Fibroblast of lung (primary cell): ENCODE measurements around the gene NR1I3. TPM values are rescaled to one million over a fixed set of nuclear protein-coding genes. Genes with fewer than 3 reads are reported as not detected.

ENCODE experiments used
- DNase-seq, 2 donors: peaks; one replicate each; pipeline versions ENCODE4 v3.0.0 to v3.0.0-alpha.2; 2010; ENCODE audit warnings: low read depth in 2 of 2
- H2AFZ ChIP-seq: 2 replicates; pipeline ENCODE4 v1.5.1; 2012; ENCODE audit warnings: low read length, control low read depth, inconsistent platforms
- H3K27ac ChIP-seq: 2 replicates; pipeline ENCODE4 v1.5.1; 2011; ENCODE audit warnings: low read length, control low read depth; ENCODE audit not compliant: insufficient read depth
- H3K27me3 ChIP-seq: 2 replicates; pipeline ENCODE4 v1.5.1; 2011; ENCODE audit warnings: mild to moderate bottlenecking, low read length; ENCODE audit not compliant: control insufficient read depth, insufficient read depth
- H3K36me3 ChIP-seq: 2 replicates; pipeline ENCODE4 v1.5.1; 2011; ENCODE audit warnings: low read length; ENCODE audit not compliant: control insufficient read depth, insufficient read depth
- H3K4me1 ChIP-seq: 2 replicates; pipeline ENCODE4 v1.5.1; 2011; ENCODE audit warnings: low read length; ENCODE audit not compliant: control insufficient read depth, insufficient read depth; ENCODE audit errors: extremely low read depth
- H3K4me2 ChIP-seq: 2 replicates; pipeline ENCODE4 v1.5.1; 2011; ENCODE audit warnings: low read length, control low read depth; ENCODE audit not compliant: insufficient read depth; ENCODE audit errors: extremely low read depth
- H3K4me3 ChIP-seq, 4 experiments: fragments of 200-600 bp in 1 of 4; sonication (generic) in 1 of 4; replicated peaks in 1 of 4; 2 replicates each; pipeline ENCODE4 v1.5.1; 2011 to 2016; ENCODE audit warnings: low read length in 4 of 4, low read depth in 3 of 4, mild to moderate bottlenecking in 3 of 4, control low read depth in 2 of 4, inconsistent platforms in 1 of 4, mixed read lengths in 1 of 4; ENCODE audit not compliant: insufficient read depth in 1 of 4; ENCODE audit errors: control extremely low read depth in 1 of 4
- H3K79me2 ChIP-seq: 2 replicates; pipeline ENCODE4 v1.5.1; 2012; ENCODE audit warnings: mild to moderate bottlenecking, low read length, inconsistent platforms; ENCODE audit not compliant: control insufficient read depth, insufficient read depth
- H3K9ac ChIP-seq: 2 replicates; pipeline ENCODE4 v1.5.1; 2011; ENCODE audit warnings: mild to moderate bottlenecking, low read length, control low read depth; ENCODE audit not compliant: insufficient read depth
- H3K9me3 ChIP-seq: 2 replicates; pipeline ENCODE4 v1.5.1; 2012; ENCODE audit warnings: low read depth, low read length; ENCODE audit not compliant: control insufficient read depth, insufficient read depth
- H4K20me1 ChIP-seq: 2 replicates; pipeline ENCODE4 v1.5.1; 2011; ENCODE audit warnings: low read length; ENCODE audit not compliant: control insufficient read depth, insufficient read depth; ENCODE audit errors: extremely low read depth
- CTCF ChIP-seq, 2 donors: IDR thresholded peaks in 1 of 2; conservative IDR thresholded peaks in 1 of 2; 1 replicate in 1 of 2; 2 replicates in 1 of 2; pipeline ENCODE4 v1.5.1; 2011 to 2012; ENCODE audit warnings: low read length in 2 of 2, control low read depth in 1 of 2, inconsistent platforms in 1 of 2, low read depth in 1 of 2, mild to moderate bottlenecking in 1 of 2
- EZH2 ChIP-seq: IDR thresholded peaks from 2 replicates; pipeline ENCODE4 v1.5.1; 2012; ENCODE audit warnings: low read length, control low read depth, mild to moderate bottlenecking; ENCODE audit errors: missing control alignments
- polyA plus RNA-seq, 2 donors: library from polyadenylated mRNA; depleted of rRNA in 1 of 2; stranded (reverse) in 1 of 2; unstranded in 1 of 2; fragments of >200 nt; gene quantifications; 2 replicates each; pipeline ENCODE4 v1.2.1, GENCODE V29; 2011 to 2012; ENCODE audit warnings: missing spikeins in 1 of 2
- total RNA-seq: library from RNA; depleted of rRNA; stranded (reverse); fragments of >200 nt; gene quantifications from 2 replicates; pipeline ENCODE4 v1.2.1, GENCODE V29; 2014

NR1I3 gene
- total and polyA plus RNA-seq, 2 donors (not counting 1 experiment from before 2014, with no cell fraction given), result not detected

- peaks cover 8% of the 10 kb centered on the region for H3K36me3 ChIP-seq
- peaks cover 14% of the 10 kb centered on the region for H3K4me1 ChIP-seq
- no peak for DNase-seq
- H3K27ac ChIP-seq, result no peak overlapping the region
- no peak overlapping the region for H2AFZ ChIP-seq
- H3K9ac ChIP-seq, result no peak overlapping the region
- H4K20me1 ChIP-seq, result no peaks in the 10 kb centered on the region
- H3K9me3 ChIP-seq, result no peaks in the 10 kb centered on the region
- no peak overlapping the region for H3K4me3 ChIP-seq
- TF ChIP-seq CTCF (conservative IDR thresholded peaks at IDR 0.05 in 1 of 2, IDR thresholded peaks at IDR 0.05 in 1 of 2; ENCODE audit: low read depth in 1 of 2, low read length in 2 of 2) (no peak), EZH2 (no peak)
- no peaks in the 10 kb centered on the region for H3K27me3 ChIP-seq
- no peaks in the 10 kb centered on the region for H3K79me2 ChIP-seq
- no peak overlapping the region for H3K4me2 ChIP-seq
Observed at GRCh38 chr1:161218301-161219077, 19.5 kb downstream of the NR1I3 start.

DNA sequence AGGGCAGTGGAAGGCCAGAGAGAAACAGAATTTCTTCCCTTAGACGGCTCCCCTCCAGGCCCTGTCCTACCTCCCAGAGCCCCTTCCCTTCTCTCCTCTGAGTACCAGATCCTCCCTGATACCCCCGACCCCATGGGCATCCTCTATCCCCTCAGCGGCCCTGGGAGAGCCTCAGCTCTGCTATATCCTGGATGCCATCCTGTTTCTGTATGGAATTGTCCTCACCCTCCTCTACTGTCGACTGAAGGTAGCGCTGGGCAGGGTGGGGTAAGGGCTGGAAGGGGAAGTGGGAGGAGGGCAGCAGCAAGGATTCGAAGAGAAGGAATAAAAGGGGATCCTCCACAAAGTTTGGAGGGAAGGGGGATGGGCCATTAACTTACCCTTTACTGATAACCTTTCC lies 20.2 kb downstream of the NR1I3 start:
- Histone ChIP-seq H3K9ac (no peak overlapping the region), H3K9me3 (no peaks in the 10 kb centered on the region), H3K79me2 (no peaks in the 10 kb centered on the region), H3K4me2 (no peak overlapping the region), H3K27me3 (no peaks in the 10 kb centered on the region), H2AFZ (no peak overlapping the region), H3K36me3 (peaks cover 8% of the 10 kb centered on the region), H3K27ac (peak overlapping the region; percentile 90), H3K4me1 (peaks cover 14% of the 10 kb centered on the region), H4K20me1 (no peaks in the 10 kb centered on the region), H3K4me3 (no peak overlapping the region)
- DNase-seq, result no peak
- TF ChIP-seq EZH2, result no peak
- no peak for TF ChIP-seq CTCF (conservative IDR thresholded peaks at IDR 0.05 in 1 of 2, IDR thresholded peaks at IDR 0.05 in 1 of 2; ENCODE audit: low read depth in 1 of 2, low read length in 2 of 2)

GRCh38 chr1:161216945-161217712 lies 20.9 kb downstream of the NR1I3 start:
- no peaks in the 10 kb centered on the region for H3K27me3 ChIP-seq
- H3K27ac ChIP-seq, result peak overlapping the region; percentile 90
- peaks cover 14% of the 10 kb centered on the region for H3K4me1 ChIP-seq
- H3K79me2 ChIP-seq, result no peaks in the 10 kb centered on the region
- H4K20me1 ChIP-seq, result no peaks in the 10 kb centered on the region
- peak overlapping the region; percentile 28 for H3K4me2 ChIP-seq
- H3K9me3 ChIP-seq, result no peaks in the 10 kb centered on the region
- peak overlapping the region; percentile 60 for H2AFZ ChIP-seq
- H3K9ac ChIP-seq, result peak overlapping the region; percentile 61
- peaks cover 8% of the 10 kb centered on the region for H3K36me3 ChIP-seq
- DNase-seq, result peak; percentile 80
- H3K4me3 ChIP-seq, result no peak overlapping the region
- TF ChIP-seq EZH2 (no peak), CTCF (conservative IDR thresholded peaks at IDR 0.05 in 1 of 2, IDR thresholded peaks at IDR 0.05 in 1 of 2; ENCODE audit: low read depth in 1 of 2, low read length in 2 of 2) (no peak)
